GM12874 (cell line): Measurements from ENCODE around the gene NES.

Source experiments
- CTCF ChIP-seq: IDR thresholded peaks from 2 replicates; pipeline ENCODE4 v1.5.1; 2011; ENCODE audit warnings: low read depth, mild to moderate bottlenecking, control low read depth, low read length, moderate library complexity; ENCODE audit not compliant: insufficient read depth

The NES gene

GRCh38 chr1:156657741-156658319 is 19.4 kb downstream of the NES start:
- no peak for TF ChIP-seq CTCF

GRCh38 chr1:156656806-156657740 is 20.1 kb downstream of the NES start:
- TF ChIP-seq CTCF, result peak; percentile 99

- TF ChIP-seq CTCF, result no peak
Observed at GRCh38 chr1:156655904-156656516, 21.2 kb downstream of the NES start.

GRCh38 chr1:156655151-156655903 is 21.9 kb downstream of the NES start:
- TF ChIP-seq CTCF, result no peak

GRCh38 chr1:156654700-156655099 is 22.5 kb downstream of the NES start:
- TF ChIP-seq CTCF, result no peak

- no peak for TF ChIP-seq CTCF
Observed at GRCh38 chr1:156652992-156653355, 24.2 kb downstream of the NES start.
